DOHH2 (cell line): ENCODE data around the gene NAALADL2.

Experiments used
- H3F3A ChIP-seq: fragments of 200-600 bp; sonication (generic), shearing (Covaris generic); 2 replicates; pipeline ENCODE4 v1.6.0; 2016; ENCODE audit warnings: antibody characterized with exemption, mild to moderate bottlenecking; ENCODE audit not compliant: control insufficient read depth, insufficient read depth
- H3K27ac ChIP-seq: fragments of 200-600 bp; sonication (generic); 2 replicates; pipeline ENCODE4 v1.5.1; 2014; ENCODE audit warnings: low read depth, mild to moderate bottlenecking, low read length, moderate library complexity
- H3K27me3 ChIP-seq: fragments of 200-600 bp; sonication (generic); 2 replicates; pipeline ENCODE4 v1.6.1; 2014; ENCODE audit warnings: mild to moderate bottlenecking, low read length, mixed read lengths; ENCODE audit not compliant: control insufficient read depth
- H3K36me3 ChIP-seq: fragments of 200-600 bp; sonication (generic); 2 replicates; pipeline ENCODE4 v1.6.1; 2014; ENCODE audit warnings: mild to moderate bottlenecking, low read length, moderate library complexity, mixed read lengths; ENCODE audit not compliant: control insufficient read depth
- H3K4me1 ChIP-seq: fragments of 200-600 bp; sonication (generic); 2 replicates; pipeline ENCODE4 v1.6.1; 2014; ENCODE audit warnings: mild to moderate bottlenecking, low read length, mixed read lengths; ENCODE audit not compliant: control insufficient read depth
- H3K4me2 ChIP-seq: fragments of 200-600 bp; sonication (generic); 2 replicates; pipeline ENCODE4 v1.6.0; 2014; ENCODE audit warnings: mild to moderate bottlenecking, low read length, moderate library complexity
- H3K4me3 ChIP-seq: fragments of 200-600 bp; sonication (generic); 2 replicates; pipeline ENCODE4 v1.5.1; 2014; ENCODE audit warnings: mild to moderate bottlenecking, low read length, mixed read lengths
- H3K79me2 ChIP-seq: fragments of 200-600 bp; sonication (generic); 2 replicates; pipeline ENCODE4 v1.6.1; 2014; ENCODE audit warnings: mild to moderate bottlenecking, low read length, mixed read lengths; ENCODE audit not compliant: control insufficient read depth
- H3K9me2 ChIP-seq: fragments of 200-600 bp; sonication (generic); replicated peaks from 2 replicates; pipeline ENCODE4 v1.6.1; 2014; ENCODE audit warnings: mild to moderate bottlenecking, low read length, mixed read lengths; ENCODE audit not compliant: control insufficient read depth
- H3K9me3 ChIP-seq: fragments of 200-600 bp; sonication (generic); 2 replicates; pipeline ENCODE4 v1.6.1; 2014; ENCODE audit warnings: antibody characterized with exemption, low read length, mixed read lengths; ENCODE audit not compliant: control insufficient read depth, insufficient read depth
- H4K20me1 ChIP-seq: fragments of 200-600 bp; sonication (generic); 2 replicates; pipeline ENCODE4 v1.6.0; 2014; ENCODE audit warnings: low read depth, mild to moderate bottlenecking, antibody characterized with exemption, low read length, moderate library complexity; ENCODE audit not compliant: control insufficient read depth, insufficient read depth
- EZH2phosphoT487 ChIP-seq: fragments of 200-600 bp; sonication (generic); IDR thresholded peaks from 2 replicates; pipeline ENCODE4 v1.6.1; 2017; ENCODE audit warnings: borderline replicate concordance, mild to moderate bottlenecking, antibody characterized with exemption, low read length, moderate library complexity, mixed read lengths
- TF ChIP-seq, protein P1 (sequence below): fragments of 200-600 bp; sonication (generic); IDR thresholded peaks from one replicate; pipeline ENCODE4 v1.5.1; 2014; ENCODE audit warnings: antibody characterized with exemption, mild to moderate bottlenecking, low read depth, low read length; ENCODE audit not compliant: poor library complexity, severe bottlenecking

The NAALADL2 gene

GRCh38 chr3:175233957-175234940, 375.1 kb downstream of the NAALADL2 start:
- no peaks in the 10 kb centered on the region for H4K20me1 ChIP-seq
- no peak overlapping the region for H3K4me2 ChIP-seq
- no peaks in the 10 kb centered on the region for H3K9me3 ChIP-seq
- no peaks in the 10 kb centered on the region for H3K79me2 ChIP-seq
- H3K27me3 ChIP-seq: no peaks in the 10 kb centered on the region
- no peak overlapping the region for H3K4me3 ChIP-seq
- no peak overlapping the region for H3K27ac ChIP-seq
- H3K4me1 ChIP-seq: no peaks in the 10 kb centered on the region
- H3K9me2 ChIP-seq: no peaks in the 10 kb centered on the region
- TF ChIP-seq, protein P1, sequence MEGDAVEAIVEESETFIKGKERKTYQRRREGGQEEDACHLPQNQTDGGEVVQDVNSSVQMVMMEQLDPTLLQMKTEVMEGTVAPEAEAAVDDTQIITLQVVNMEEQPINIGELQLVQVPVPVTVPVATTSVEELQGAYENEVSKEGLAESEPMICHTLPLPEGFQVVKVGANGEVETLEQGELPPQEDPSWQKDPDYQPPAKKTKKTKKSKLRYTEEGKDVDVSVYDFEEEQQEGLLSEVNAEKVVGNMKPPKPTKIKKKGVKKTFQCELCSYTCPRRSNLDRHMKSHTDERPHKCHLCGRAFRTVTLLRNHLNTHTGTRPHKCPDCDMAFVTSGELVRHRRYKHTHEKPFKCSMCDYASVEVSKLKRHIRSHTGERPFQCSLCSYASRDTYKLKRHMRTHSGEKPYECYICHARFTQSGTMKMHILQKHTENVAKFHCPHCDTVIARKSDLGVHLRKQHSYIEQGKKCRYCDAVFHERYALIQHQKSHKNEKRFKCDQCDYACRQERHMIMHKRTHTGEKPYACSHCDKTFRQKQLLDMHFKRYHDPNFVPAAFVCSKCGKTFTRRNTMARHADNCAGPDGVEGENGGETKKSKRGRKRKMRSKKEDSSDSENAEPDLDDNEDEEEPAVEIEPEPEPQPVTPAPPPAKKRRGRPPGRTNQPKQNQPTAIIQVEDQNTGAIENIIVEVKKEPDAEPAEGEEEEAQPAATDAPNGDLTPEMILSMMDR: no peak
- no peak for TF ChIP-seq EZH2phosphoT487
- no peaks in the 10 kb centered on the region for H3F3A ChIP-seq
- no peaks in the 10 kb centered on the region for H3K36me3 ChIP-seq

DNA sequence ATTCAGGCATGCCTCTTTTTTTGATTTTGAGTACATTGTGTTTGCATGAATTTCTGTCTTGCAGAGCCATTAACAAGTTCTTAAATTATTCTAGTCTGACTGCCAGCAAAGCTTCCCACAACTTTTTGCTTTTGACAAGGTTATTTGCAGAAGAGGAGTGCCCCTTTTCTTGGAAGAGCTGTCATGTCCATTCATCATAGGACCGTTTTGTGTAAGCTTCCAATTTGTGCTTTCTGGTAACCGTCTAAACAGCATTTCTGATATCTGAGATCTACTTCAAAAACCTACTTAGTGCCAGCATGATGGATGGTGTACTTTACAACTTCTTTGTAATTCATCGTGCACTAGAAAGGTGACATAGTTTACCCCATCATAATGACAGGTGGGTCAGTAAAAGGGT, 379.7 kb downstream of the NAALADL2 start:
- TF ChIP-seq, protein P1: no peak
- no peak for TF ChIP-seq EZH2phosphoT487
- Histone ChIP-seq H3K36me3 (no peaks in the 10 kb centered on the region), H3K27me3 (no peaks in the 10 kb centered on the region), H3F3A (no peaks in the 10 kb centered on the region), H3K4me1 (no peaks in the 10 kb centered on the region), H3K9me3 (no peaks in the 10 kb centered on the region), H4K20me1 (no peaks in the 10 kb centered on the region), H3K4me2 (no peak overlapping the region), H3K4me3 (no peak overlapping the region), H3K79me2 (no peaks in the 10 kb centered on the region), H3K9me2 (no peaks in the 10 kb centered on the region), H3K27ac (no peak overlapping the region)

GRCh38 chr3:175240921-175241320, 381.8 kb downstream of the NAALADL2 start:
- no peaks in the 10 kb centered on the region for H4K20me1 ChIP-seq
- no peaks in the 10 kb centered on the region for H3F3A ChIP-seq
- TF ChIP-seq EZH2phosphoT487: no peak
- TF ChIP-seq, protein P1: no peak
- H3K9me2 ChIP-seq: no peaks in the 10 kb centered on the region
- no peaks in the 10 kb centered on the region for H3K4me1 ChIP-seq
- no peaks in the 10 kb centered on the region for H3K27me3 ChIP-seq
- no peaks in the 10 kb centered on the region for H3K79me2 ChIP-seq
- no peak overlapping the region for H3K27ac ChIP-seq
- no peak overlapping the region for H3K4me2 ChIP-seq
- H3K4me3 ChIP-seq: no peak overlapping the region
- H3K36me3 ChIP-seq: no peaks in the 10 kb centered on the region
- no peaks in the 10 kb centered on the region for H3K9me3 ChIP-seq
